Measurements from ENCODE around the gene CCDC39. TPM values are rescaled to one million over a fixed set of nuclear protein-coding genes. Genes with fewer than 3 reads are reported as not detected.

The CCDC39 gene
- total and polyA plus RNA-seq, 2 of the 13 experiments (the other 11 are each of a cell fraction or from before 2014, with no cell fraction given), result not detected

GRCh38 chr3:180601688-180602666 lies 77.3 kb downstream of the CCDC39 start, which contains the start of gene TTC14 (continued):
- TF ChIP-seq EZH2 (conservative IDR thresholded peaks at IDR 0.05; ENCODE audit: low read depth, low read length) (no peak), KMT2A (CRISPR knock-in tag; IDR thresholded peaks at IDR 0.05) (peak; percentile 91), ZSCAN29 (CRISPR knock-in tag; conservative IDR thresholded peaks at IDR 0.05) (no peak; the same call in 1 of the 2 replicates), NKX3-1 (CRISPR knock-in tag; IDR thresholded peaks at IDR 0.05) (peak; percentile 40), ZNF557 (CRISPR knock-in tag; IDR thresholded peaks at IDR 0.05) (no peak), BHLHE40 (IDR thresholded peaks at IDR 0.05; ENCODE audit: low read length) (no peak), STAG1 (CRISPR knock-in tag; IDR thresholded peaks at IDR 0.05) (peak; percentile 12; the same call in 1 of the 2 replicates), CEBPG (CRISPR knock-in tag; IDR thresholded peaks at IDR 0.05) (peak; percentile 76), HOXA5 (CRISPR knock-in tag; IDR thresholded peaks at IDR 0.05) (no peak; the same call in 1 of the 2 replicates), KDM1A (CRISPR knock-in tag; IDR thresholded peaks at IDR 0.05) (no peak), ZNF773 (CRISPR knock-in tag; IDR thresholded peaks at IDR 0.05; ENCODE audit: borderline replicate concordance) (no peak), PAWR (CRISPR knock-in tag; IDR thresholded peaks at IDR 0.05; ENCODE audit: borderline replicate concordance) (no peak), ZNF280D (CRISPR knock-in tag; IDR thresholded peaks at IDR 0.05) (peak; percentile 54; the same call in 1 of the 2 replicates), ZFAT (CRISPR knock-in tag; conservative IDR thresholded peaks at IDR 0.05) (no peak), E2F2 (CRISPR knock-in tag; IDR thresholded peaks at IDR 0.05; ENCODE audit: borderline replicate concordance) (no peak)
- TF ChIP-seq, protein P1, sequence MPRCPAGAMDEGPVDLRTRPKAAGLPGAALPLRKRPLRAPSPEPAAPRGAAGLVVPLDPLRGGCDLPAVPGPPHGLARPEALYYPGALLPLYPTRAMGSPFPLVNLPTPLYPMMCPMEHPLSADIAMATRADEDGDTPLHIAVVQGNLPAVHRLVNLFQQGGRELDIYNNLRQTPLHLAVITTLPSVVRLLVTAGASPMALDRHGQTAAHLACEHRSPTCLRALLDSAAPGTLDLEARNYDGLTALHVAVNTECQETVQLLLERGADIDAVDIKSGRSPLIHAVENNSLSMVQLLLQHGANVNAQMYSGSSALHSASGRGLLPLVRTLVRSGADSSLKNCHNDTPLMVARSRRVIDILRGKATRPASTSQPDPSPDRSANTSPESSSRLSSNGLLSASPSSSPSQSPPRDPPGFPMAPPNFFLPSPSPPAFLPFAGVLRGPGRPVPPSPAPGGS (CRISPR knock-in tag; IDR thresholded peaks at IDR 0.05), result no peak
- TF ChIP-seq, protein P2, sequence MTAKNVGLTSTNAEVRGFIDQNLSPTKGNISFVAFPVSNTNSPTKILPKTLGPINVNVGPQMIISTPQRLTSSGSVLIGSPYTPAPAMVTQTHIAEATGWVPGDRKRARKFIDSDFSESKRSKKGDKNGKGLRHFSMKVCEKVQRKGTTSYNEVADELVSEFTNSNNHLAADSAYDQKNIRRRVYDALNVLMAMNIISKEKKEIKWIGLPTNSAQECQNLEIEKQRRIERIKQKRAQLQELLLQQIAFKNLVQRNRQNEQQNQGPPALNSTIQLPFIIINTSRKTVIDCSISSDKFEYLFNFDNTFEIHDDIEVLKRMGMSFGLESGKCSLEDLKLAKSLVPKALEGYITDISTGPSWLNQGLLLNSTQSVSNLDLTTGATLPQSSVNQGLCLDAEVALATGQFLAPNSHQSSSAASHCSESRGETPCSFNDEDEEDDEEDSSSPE (CRISPR knock-in tag; IDR thresholded peaks at IDR 0.05), result no peak; the same call in 1 of the 2 replicates
- TF ChIP-seq, protein P3, sequence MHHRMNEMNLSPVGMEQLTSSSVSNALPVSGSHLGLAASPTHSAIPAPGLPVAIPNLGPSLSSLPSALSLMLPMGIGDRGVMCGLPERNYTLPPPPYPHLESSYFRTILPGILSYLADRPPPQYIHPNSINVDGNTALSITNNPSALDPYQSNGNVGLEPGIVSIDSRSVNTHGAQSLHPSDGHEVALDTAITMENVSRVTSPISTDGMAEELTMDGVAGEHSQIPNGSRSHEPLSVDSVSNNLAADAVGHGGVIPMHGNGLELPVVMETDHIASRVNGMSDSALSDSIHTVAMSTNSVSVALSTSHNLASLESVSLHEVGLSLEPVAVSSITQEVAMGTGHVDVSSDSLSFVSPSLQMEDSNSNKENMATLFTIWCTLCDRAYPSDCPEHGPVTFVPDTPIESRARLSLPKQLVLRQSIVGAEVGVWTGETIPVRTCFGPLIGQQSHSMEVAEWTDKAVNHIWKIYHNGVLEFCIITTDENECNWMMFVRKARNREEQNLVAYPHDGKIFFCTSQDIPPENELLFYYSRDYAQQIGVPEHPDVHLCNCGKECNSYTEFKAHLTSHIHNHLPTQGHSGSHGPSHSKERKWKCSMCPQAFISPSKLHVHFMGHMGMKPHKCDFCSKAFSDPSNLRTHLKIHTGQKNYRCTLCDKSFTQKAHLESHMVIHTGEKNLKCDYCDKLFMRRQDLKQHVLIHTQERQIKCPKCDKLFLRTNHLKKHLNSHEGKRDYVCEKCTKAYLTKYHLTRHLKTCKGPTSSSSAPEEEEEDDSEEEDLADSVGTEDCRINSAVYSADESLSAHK (CRISPR knock-in tag; IDR thresholded peaks at IDR 0.05; ENCODE audit: borderline replicate concordance), result no peak

All from HepG2 (cell line).